HUDEP-2 (cell line): ENCODE measurements around the gene SLC39A11.
"Not testable (repeated sequence)": the region's sequence is repeated elsewhere in the genome, so short reads cannot be mapped to it uniquely, and the experiment has no call there.

Experiments
- DNase-seq, 76 experiments: peaks; one replicate each; lab custom pipeline; 2025; ENCODE audit not compliant: unreplicated experiment in 76 of 76; lab: John Stamatoyannopoulos, UW

Gene SLC39A11

DNA sequence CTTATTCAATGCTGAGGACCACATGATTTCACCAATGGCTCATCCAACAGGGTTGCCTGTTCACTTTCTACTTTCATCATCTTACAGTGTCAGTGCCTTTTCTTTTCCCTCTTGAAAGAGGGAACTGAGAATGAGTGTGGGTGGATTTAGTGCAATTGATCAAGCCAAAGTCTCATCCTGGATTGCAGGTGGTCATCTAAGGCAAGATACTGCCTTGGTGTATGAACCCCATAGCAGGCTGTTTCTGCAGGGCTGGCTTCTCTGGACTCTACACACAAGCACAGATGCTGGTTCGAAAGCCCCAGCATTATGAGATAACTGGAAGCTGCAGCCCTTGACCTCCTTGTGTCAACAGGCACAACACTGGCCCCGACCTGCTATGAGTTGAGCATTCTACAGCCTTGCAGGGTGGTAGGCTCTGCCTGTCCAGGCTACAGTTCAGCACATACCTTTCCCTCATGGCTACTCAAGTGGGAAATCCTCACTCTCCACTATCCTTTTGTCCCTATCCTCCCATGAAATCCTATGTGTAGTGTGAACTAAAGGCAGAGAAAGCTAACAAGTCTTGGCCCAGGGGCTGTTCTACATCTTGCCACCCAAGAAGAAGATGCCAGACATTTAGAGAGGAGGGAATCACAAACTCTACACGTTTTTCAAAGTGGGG, 358.7 kb downstream of the SLC39A11 start:
- DNase-seq = no peak

DNA sequence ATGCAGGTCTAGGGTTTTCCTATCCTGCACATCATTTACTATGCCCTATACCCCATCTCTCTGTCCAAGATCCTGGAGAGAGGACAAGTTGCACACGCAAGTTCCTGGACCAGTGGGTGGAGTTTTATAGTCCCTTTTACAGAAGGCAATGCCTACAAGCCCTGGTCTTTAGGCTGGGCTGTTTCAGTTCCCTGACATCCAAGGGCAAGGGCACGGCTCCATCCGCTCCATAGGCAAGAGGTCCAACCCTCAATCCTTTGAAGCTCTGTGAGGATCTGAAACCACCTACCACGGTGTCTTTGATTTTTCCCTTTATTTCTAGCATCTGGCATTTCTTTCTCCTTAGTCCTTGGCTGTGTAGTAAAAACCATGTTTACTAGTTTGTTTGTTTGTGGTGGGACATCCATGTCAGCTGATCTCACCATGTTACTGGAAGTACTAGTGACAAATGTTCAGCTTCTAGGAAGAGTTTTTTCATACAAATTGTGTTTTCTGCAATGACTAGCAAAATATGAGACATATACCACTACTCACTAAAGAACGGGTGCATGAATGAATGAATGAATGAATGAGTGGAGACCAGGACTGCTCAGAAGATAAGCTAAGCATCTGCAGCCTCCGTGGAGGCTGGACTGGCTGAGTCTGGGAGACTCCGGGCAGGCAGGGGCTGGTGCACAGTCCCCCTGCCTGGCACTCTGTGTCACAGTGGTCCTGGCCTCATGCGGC, 359.4 kb downstream of the SLC39A11 start:
- DNase-seq = no peak

DNA sequence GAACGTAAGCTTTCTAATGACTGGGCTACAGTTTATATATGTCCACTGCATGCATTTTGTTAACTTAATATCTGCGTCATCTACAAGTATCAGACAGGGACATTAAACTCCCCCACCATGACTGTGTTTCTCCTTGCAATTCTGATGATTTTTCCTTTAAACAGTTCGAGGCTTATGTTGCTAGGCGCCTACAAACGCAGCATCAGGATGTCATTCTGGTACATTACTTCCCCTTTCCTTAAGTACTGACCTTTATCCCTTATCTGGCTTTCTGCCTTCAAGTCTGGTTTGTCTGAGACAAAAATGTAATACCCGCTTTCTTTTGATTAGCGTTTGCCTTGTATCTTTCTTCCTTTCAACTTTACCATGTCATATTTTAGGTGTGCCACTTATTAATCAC, 362.4 kb downstream of the SLC39A11 start:
- DNase-seq = no peak

DNA sequence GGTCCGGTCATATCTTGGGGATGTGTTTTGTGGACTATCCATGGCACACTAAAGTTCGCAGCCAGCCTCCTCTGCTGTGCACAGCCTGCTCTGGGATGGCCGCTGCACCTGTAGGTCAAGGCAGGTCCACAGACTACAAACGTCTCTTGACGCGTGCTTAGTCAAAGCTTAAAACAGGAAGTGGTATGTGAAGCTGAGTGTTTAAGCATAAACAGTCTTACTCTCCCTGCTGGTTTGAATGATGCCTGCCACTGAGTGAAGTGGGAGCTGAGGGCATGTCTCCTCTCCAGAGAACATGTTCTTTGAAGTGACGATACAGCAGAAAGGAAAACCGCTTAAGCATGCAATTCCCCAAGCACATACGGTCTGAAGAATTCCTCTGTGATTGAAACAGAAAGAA, 365.6 kb downstream of the SLC39A11 start:
- DNase-seq = peak in 1 of 76 experiments; percentile 2

DNA sequence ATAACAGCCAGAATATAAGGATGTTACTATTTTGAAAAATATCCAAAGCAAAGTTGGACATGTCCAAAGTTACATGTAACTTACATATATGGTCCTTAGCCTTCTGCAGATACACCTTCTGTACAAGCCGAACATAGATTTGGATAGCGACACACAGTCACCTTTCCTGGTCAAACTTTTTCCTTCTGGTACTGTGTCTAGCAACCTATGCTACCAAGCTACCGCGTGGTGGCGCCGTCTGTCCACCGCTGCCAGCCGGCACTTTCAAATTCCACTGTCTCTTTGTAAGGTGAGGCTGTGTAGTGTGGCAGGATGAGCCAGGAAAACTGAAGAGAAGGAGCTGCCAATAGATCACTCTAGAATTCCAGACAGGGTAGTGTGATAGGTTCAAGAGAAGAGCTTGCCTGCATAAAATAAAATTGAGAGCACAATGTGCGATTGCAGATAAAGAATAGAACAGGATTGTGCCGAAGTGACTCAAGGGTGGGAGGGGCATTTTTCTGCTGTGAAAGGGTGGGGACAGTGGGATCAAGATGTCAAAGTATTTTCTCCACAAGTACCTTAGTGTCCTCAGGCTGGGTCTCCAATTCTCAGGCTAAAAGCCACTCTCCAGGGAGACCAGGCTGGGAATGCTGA, 366.9 kb downstream of the SLC39A11 start:
- DNase-seq = peak in 54 of 76 experiments; percentile 1 to 72 (median 26)

DNA sequence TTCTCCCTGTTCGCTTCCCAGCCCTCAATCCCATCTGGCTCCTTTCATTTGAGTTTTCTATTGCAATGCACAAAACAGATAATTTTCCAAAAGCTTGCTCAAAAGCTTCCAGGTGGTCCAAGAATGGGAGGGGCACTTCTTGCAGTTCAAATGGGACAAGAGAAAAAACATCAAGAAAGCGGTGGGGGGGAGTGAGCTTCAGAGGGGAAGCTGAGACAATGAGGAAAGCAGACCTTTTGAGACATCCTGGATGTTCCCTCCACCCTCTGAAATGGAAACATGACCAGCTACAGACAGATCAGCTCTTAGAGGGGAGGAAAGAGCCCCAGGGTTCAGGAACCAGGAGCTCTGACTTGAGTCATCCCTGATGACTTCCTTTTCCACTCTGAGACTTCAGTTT, 368.2 kb downstream of the SLC39A11 start:
- DNase-seq = no peak

DNA sequence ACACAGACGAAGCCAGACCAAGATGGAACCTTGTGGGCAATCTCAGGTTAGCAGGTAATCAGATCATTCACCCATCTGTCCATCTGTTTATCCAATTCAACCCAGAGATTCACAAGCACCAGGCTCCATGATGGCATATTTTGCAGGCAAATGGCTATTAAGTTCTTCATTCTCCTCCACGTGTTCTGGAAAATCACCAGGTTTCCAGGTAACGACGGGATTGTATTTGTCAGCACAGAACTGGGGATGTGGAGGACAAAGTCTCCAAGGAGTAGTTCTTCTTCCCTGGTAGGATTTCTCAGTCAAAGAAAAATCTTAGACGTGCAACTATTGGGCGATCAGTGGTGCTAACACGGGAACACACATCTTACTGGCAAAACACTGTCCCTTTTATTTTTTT, 368.8 kb downstream of the SLC39A11 start:
- DNase-seq = no peak

DNA sequence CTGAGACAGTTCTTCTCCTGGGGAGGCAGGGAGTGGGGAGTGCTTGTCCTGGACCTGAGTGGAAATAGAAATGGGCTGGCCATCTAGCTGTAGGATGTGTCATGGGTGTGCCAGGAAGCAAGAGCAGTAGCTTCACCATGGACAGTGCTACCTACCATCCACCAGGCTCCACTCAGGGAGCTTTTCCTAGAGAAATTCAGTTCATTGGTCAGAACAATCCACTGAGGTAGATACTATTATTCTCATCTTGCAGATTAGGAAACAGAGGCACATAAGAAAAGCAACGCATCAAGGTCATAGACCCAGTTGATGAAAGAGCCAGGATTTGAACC, 372.0 kb downstream of the SLC39A11 start:
- no peak for DNase-seq

DNA sequence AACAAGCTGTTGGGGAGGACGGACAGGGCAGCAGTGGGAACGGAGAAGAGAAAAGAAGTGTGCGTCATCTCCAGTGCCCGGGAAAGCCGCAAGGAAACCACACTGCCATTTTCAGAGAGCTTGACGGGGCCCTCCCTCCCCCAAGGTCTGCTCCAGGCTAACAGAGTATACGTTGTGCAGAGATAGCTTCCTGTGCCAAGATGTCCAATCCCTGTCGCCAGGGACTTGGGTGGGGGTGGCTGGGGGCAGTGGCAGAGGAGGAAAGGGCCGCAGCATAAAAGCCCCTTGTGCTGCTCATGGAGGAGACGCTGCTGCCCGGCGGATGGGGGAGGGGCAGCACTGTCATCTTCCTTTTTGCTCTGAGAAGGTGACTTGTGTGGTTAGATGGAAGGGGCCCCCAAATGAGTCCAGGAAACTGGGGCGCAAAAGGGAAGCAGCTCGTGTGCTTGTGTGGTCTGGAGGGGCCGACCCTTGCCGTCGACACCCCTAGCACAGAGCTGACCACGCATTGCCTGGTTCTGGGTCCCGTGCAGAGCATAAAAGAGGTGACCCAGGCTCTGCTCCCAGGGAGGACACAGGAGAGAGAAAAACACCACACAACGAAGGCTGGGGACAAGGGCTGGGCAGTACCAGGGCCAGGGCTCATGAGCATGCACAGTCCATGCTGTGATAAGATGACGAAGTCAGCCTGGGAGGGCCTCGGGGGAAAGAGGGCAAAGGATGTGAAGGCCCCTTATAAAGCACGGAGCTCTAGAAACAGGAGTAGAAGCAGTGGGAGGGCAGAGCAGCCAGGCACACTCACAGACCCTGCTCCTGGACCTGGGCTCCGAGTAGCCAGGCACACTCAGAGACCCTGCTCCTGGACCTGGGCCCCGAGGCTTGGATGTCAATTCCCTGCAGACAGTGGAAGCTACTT, 372.7 kb downstream of the SLC39A11 start:
- no peak for DNase-seq

DNA sequence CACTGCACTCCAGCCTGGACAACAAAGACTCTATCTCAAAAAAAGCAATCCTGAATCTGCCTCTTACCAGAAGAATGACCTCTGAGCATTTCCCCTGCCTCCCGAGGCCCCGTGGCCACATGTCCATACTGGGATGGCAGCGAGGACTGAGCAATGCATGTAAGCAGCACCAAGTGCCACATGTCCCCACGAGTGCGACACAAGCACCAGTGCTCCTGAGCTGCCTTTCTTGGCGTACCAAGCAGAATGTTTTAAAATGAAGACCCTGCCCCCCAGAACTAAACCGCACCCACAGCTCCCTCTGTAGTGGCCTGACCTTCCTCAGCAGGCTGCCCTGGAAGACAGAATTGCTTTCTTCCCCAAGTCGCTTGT, 373.3 kb downstream of the SLC39A11 start:
- no peak for DNase-seq

DNA sequence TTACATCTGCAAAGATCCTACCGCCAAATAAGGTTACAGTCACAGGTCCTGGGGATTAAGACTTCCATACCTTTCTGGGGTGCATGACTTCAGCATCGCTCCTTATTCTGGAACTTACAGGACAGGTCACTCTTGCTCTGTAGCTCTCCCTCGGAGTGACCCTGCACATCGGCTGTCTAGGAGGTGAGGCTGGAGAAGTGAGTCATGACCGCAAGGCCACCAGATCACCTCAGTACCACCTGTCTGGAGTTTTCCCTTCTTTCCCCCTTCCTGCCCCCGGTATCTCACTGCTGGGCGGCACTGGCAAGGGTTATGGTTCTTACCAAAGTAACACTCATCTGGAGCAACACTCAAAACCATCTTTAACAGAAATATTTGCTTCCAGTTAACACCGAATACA, 374.8 kb downstream of the SLC39A11 start:
- no peak for DNase-seq

DNA sequence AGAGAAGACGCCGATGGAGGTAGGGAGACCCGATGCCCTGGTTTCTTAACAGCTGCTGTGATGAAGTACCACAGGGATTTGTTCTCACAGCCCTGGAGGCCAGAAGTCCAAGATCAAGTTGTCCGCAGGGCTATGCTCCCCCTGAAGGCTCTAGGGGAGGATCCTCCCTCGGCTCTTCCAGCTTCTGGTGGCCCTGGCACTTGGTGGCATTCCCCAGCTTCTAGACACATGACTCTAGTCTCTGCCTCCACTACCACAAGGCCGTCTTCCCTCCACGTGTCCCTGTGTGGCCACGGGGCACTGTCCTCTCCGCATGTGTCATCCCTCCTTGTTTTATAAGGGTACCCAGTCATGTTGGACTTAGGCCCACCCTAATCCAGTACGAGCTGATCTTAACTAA, 375.2 kb downstream of the SLC39A11 start:
- no peak for DNase-seq

DNA sequence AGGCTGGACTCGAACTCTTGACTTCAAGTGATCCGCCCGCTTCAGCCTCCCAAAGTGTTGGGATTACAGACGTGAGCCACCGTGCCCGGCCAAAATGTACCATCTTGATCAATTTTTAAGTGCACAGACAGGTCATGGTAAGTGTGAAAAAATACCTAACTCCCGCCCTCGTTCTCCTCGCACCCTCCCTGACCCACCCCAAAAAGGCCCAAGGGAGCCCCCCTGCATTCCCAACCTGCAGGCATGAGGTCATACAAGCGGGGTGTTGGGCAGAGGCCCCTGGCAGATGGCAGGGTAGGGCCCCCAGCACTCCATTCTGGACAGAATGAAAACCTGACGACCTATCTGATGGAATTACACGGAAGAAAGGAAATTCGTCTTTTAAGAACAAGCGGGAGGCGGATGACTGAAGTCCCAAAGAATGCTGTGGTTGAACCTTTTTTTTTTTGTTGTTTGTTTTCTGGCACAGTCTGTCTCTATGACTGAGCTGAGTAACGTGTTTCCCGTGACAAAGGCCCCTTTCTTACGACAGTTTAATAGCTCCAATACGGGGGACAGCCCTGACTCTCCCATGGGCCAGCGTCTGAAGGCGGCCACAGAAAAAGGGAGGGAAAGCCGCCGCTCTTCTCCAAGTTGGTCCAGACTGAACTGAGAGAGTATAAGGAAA, 376.4 kb downstream of the SLC39A11 start:
- no peak for DNase-seq

DNA sequence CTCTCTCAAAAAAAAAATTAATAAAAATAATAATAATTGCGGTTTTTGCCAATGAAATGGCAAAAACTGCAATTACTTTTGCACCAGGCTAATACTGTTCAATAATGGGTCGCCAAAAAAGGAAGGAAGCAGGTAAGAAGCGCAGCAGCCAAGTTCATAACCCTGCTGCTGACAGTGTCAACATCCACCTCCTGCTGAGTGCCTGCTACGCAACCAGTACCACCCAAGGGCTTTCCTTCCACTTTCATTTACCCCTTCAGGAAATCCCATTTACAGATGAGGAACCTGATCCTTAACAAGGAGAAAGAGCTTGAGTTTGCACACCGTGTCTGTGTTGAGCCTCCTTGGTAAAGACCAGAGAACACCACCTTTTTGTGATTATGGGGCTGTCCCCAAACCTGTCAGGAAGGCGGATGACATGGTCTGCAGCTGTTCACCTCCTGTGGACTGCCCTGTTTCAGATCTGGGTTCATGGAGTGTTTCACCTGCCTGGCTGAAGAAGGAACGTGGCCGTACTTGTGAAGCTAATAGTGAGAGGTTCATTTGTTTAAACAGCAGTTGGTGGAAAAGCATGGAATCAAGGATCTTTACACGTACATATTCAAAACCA, 378.0 kb downstream of the SLC39A11 start:
- no peak for DNase-seq

DNA sequence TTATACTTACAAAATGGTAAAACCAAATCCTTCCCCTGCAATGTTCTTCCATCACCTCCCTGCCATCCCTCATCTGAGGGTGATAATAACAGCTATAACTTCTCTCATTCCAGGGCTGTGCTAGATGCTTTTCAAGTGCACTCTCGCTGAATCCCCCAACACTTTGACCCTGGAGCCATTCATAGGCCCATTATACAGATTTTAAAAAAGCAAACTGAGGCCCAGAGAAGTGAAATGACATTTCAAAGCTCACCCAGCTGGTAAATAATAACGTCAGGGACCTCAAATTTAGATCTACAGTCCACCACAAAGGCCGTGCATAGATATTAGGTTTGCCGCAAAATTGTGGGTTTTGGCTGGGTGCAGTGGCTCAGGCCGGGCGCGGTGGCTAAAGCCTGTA, 378.8 kb downstream of the SLC39A11 start:
- DNase-seq = no peak

DNA sequence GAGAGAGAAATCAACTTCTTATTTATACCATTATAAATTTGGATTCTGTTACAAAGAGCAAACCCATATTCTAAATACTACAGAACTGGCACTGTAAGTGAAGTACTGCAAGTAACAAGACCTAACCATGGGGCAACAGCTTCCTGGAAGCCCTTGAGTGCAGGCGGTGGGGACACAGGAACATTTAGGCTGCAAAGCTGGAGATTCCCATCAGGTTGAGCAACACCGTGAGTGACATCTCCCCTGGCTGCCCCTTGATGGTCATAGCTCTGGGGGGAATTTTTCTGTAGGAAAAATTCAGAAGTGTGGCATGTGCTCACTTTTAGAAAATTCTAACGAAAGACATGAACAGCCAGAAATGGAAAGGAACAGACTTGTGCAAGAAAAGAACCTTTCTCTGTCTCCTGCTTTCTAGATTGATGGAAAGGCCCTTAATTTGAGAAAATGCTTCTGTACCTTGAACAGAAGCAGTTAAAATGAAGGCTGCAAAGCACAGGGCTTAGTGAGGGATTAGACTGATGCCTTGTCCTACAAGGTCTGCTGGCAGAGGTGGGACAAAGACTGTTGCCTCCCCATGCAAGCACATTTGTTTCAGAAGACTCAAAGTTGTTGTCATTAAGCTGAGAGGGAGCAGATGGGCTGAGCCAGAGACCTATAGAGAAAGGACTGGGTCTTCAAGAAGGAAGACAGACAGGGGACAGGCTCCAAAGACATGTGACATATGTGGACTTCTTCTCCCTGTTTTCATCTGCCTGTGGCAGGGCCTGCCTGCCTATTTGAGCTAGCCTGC, 380.8 kb downstream of the SLC39A11 start:
- DNase-seq = no peak

DNA sequence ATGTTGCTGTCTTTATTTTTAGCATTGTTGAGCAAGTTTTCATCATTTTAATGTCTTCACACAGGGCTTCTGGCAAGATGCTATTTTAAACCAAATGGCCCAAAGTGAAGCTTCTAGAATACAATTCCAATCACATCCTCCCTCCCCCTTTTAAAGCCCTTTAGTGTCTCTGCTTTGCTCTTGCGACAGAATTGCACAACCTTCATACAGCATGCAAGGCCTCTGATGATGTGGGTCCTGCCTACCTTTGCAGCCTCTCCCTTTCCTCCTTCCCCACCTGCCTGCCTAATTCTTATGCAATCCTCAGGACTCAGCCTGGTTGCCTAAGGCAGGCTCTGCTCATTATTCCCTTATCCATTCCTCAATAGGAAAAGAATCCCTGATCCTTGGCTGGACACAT, 381.7 kb downstream of the SLC39A11 start:
- no peak for DNase-seq

DNA sequence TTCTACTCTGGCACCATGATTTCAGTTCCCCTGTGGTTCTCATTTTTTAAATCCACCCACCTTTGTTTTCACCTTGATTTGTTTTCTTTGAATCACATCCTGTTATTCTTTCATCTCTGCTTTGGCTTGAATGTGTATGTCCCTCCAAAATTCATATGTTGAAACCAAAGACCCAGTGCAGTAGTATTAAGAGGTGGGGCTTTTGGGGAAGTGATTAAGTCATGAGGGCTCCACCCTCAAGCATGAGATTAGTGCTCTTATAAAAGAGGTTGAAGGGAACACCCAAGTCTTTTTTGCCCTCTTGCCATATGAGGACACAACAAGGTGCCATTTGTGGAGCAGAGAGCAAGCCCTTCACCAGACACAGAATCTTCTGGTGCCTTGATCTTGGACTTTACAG, 382.3 kb downstream of the SLC39A11 start:
- DNase-seq = no peak

DNA sequence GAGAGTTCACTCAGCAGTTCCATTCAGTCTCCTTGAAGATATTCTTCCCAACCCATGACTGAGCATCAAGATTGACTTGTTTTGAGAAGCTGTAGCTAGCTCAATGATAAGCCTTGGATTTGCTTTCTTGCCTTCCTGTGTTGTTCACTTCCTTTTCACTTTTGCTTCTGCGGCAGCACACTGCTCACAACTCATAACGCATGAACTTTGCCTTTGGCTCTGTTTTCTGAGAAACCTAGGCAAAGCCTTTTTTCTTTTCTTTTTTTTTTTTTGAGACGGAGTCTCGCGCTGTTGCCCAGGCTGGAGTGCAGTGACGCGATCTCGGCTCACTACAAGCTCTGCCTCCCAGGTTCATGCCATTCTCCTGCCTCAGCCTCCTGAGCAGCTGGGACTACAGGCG, 383.8 kb downstream of the SLC39A11 start:
- not testable (repeated sequence) for DNase-seq
